ENCODE measurements around the gene PTF1A. TPM values are rescaled to one million over a fixed set of nuclear protein-coding genes. Genes with fewer than 3 reads are reported as not detected.

PTF1A gene
- total RNA-seq, 1 experiment from 2014 or later, result not detected

- H3K27ac Mint-ChIP-seq, result no peak overlapping the region
- TF ChIP-seq USF2 (CRISPR knock-in tag; IDR thresholded peaks at IDR 0.05) (no peak), PRDM15 (CRISPR knock-in tag; IDR thresholded peaks at IDR 0.05) (no peak), ZNF425 (CRISPR knock-in tag; conservative IDR thresholded peaks at IDR 0.05) (no peak), ATF1 (CRISPR knock-in tag; IDR thresholded peaks at IDR 0.05) (no peak), TEAD1 (CRISPR knock-in tag; IDR thresholded peaks at IDR 0.05) (no peak)
- TF ChIP-seq, protein P1, sequence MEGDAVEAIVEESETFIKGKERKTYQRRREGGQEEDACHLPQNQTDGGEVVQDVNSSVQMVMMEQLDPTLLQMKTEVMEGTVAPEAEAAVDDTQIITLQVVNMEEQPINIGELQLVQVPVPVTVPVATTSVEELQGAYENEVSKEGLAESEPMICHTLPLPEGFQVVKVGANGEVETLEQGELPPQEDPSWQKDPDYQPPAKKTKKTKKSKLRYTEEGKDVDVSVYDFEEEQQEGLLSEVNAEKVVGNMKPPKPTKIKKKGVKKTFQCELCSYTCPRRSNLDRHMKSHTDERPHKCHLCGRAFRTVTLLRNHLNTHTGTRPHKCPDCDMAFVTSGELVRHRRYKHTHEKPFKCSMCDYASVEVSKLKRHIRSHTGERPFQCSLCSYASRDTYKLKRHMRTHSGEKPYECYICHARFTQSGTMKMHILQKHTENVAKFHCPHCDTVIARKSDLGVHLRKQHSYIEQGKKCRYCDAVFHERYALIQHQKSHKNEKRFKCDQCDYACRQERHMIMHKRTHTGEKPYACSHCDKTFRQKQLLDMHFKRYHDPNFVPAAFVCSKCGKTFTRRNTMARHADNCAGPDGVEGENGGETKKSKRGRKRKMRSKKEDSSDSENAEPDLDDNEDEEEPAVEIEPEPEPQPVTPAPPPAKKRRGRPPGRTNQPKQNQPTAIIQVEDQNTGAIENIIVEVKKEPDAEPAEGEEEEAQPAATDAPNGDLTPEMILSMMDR (IDR thresholded peaks at IDR 0.05), result peak; percentile 88; the same call in 1 of the 2 replicates
- peaks cover 15% of the 10 kb centered on the region for H3K4me1 Mint-ChIP-seq
- ChIA-PET CTCF (interaction anchor here (0.5 to 4.6 kb wide), 52 partner anchors 8 to 1394 kb away, joined by 3 to 86 read pairs (median 4); partner anchors contain the start of genes C10orf67 and PTF1A), POLR2A (interaction anchor here (1.0 kb wide), 1 partner anchor 135 kb away, joined by 3 read pairs; no protein-coding TSS in a partner anchor)
- H3K4me3 Mint-ChIP-seq, result peak overlapping the region; percentile 59
- peaks cover 16% of the 10 kb centered on the region for H3K27me3 Mint-ChIP-seq (ENCODE audit: low read depth)
- H3K9me3 Mint-ChIP-seq, result no peaks in the 10 kb centered on the region
- no peaks in the 10 kb centered on the region for H3K36me3 Mint-ChIP-seq
- DNase-seq (ENCODE audit: low spot score) (peak; percentile 56), ATAC-seq (peak; percentile 80)
These were observed 33.7 kb upstream of the PTF1A start for GRCh38 chr10:23158370-23158769.

GRCh38 chr10:23171232-23171876 lies 20.8 kb upstream of the PTF1A start:
- Mint-ChIP-seq H3K27ac (no peak overlapping the region), H3K4me3 (peak overlapping the region; percentile 70; the same call in 1 of the 2 replicates), H3K9me3 (no peaks in the 10 kb centered on the region), H3K27me3 (ENCODE audit: low read depth) (peaks cover 96% of the 10 kb centered on the region), H3K36me3 (no peaks in the 10 kb centered on the region), H3K4me1 (peaks cover 16% of the 10 kb centered on the region)
- CTCF ChIA-PET, result interaction anchor here (2.1 kb wide), 1 partner anchor 21 kb away, joined by 9 read pairs; the partner anchor contains the start of gene PTF1A
- POLR2A ChIA-PET, result no interaction called here
- DNase-seq (ENCODE audit: low spot score), result peak; percentile 75
- ATAC-seq, result no peak
- TF ChIP-seq ZNF425 (CRISPR knock-in tag; conservative IDR thresholded peaks at IDR 0.05), result no peak
- TF ChIP-seq, protein P2, sequence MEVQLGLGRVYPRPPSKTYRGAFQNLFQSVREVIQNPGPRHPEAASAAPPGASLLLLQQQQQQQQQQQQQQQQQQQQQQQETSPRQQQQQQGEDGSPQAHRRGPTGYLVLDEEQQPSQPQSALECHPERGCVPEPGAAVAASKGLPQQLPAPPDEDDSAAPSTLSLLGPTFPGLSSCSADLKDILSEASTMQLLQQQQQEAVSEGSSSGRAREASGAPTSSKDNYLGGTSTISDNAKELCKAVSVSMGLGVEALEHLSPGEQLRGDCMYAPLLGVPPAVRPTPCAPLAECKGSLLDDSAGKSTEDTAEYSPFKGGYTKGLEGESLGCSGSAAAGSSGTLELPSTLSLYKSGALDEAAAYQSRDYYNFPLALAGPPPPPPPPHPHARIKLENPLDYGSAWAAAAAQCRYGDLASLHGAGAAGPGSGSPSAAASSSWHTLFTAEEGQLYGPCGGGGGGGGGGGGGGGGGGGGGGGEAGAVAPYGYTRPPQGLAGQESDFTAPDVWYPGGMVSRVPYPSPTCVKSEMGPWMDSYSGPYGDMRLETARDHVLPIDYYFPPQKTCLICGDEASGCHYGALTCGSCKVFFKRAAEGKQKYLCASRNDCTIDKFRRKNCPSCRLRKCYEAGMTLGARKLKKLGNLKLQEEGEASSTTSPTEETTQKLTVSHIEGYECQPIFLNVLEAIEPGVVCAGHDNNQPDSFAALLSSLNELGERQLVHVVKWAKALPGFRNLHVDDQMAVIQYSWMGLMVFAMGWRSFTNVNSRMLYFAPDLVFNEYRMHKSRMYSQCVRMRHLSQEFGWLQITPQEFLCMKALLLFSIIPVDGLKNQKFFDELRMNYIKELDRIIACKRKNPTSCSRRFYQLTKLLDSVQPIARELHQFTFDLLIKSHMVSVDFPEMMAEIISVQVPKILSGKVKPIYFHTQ (CRISPR knock-in tag; IDR thresholded peaks at IDR 0.05), result no peak
- peak; percentile 85; the same call in 1 of the 2 replicates for TF ChIP-seq ESRRA (CRISPR knock-in tag; IDR thresholded peaks at IDR 0.05; ENCODE audit: borderline replicate concordance)
- TF ChIP-seq E2F1 (CRISPR knock-in tag; IDR thresholded peaks at IDR 0.05), result no peak
- no peak for TF ChIP-seq OVOL2 (CRISPR knock-in tag; IDR thresholded peaks at IDR 0.05; ENCODE audit: borderline replicate concordance)
- TF ChIP-seq ELF4 (CRISPR knock-in tag; IDR thresholded peaks at IDR 0.05; ENCODE audit: low read depth), result no peak
- TF ChIP-seq SOX15 (CRISPR knock-in tag; IDR thresholded peaks at IDR 0.05), result no peak
- 0 out of 2 replicates have a peak, but pooled peaks have one; percentile 84 for TF ChIP-seq TP53 (CRISPR knock-in tag; IDR thresholded peaks at IDR 0.05)
- no peak for TF ChIP-seq FOXJ3 (CRISPR knock-in tag; IDR thresholded peaks at IDR 0.05; ENCODE audit: borderline replicate concordance)
- no peak for TF ChIP-seq RORB (CRISPR knock-in tag; IDR thresholded peaks at IDR 0.05)
- no peak for TF ChIP-seq GRHL2 (CRISPR knock-in tag; IDR thresholded peaks at IDR 0.05; ENCODE audit: insufficient replicate concordance, severe bottlenecking)
- TF ChIP-seq KAT7 (CRISPR knock-in tag; IDR thresholded peaks at IDR 0.05; ENCODE audit: borderline replicate concordance), result 0 out of 2 replicates have a peak, but pooled peaks have one; percentile 25
- TF ChIP-seq ZNF121 (CRISPR knock-in tag; IDR thresholded peaks at IDR 0.05), result no peak

Data from WTC11 (cell line).